IgD-negative memory B cell (primary cell): ENCODE results near the gene SERPINF2. TPM values are rescaled to one million over a fixed set of nuclear protein-coding genes. Genes with fewer than 3 reads are reported as not detected.
"Not testable (repeated sequence)": the region's sequence is repeated elsewhere in the genome, so short reads cannot be mapped to it uniquely, and the experiment has no call there.

Experiments
- H3K27ac Mint-ChIP-seq, 3 donors: one replicate each; pipeline ENCODE4 v1.8.0; 2020 to 2022; ENCODE audit warnings: mild to moderate bottlenecking in 3 of 3, mixed read lengths in 3 of 3, moderate library complexity in 1 of 3
- H3K27me3 Mint-ChIP-seq: one replicate; pipeline ENCODE4 v1.8.0; 2021; ENCODE audit warnings: mixed read lengths
- H3K36me3 Mint-ChIP-seq: one replicate; pipeline ENCODE4 v1.8.0; 2020; ENCODE audit warnings: mild to moderate bottlenecking, mixed read lengths
- H3K4me1 Mint-ChIP-seq, 3 donors: one replicate each; pipeline ENCODE4 v1.8.0; 2020 to 2022; ENCODE audit warnings: mixed read lengths in 3 of 3, mild to moderate bottlenecking in 1 of 3
- H3K4me3 Mint-ChIP-seq, 4 donors: one replicate each; pipeline ENCODE4 v1.8.0; 2020 to 2022; ENCODE audit warnings: mild to moderate bottlenecking in 4 of 4, mixed read lengths in 4 of 4, moderate library complexity in 3 of 4
- H3K9me3 Mint-ChIP-seq, 3 donors: one replicate each; pipeline ENCODE4 v1.8.0; 2020 to 2021; ENCODE audit warnings: mixed read lengths in 3 of 3, mild to moderate bottlenecking in 1 of 3
- polyA plus RNA-seq: library from polyadenylated mRNA; unstranded; fragments of 300-500 nt; fragmentation: Illumina TruSeq; gene quantifications from one replicate; pipeline ENCODE4 v1.2.3, GENCODE V29; 2021

SERPINF2 gene
- polyA plus RNA-seq, 1 donor from 2014 or later = 1.2 TPM

DNA sequence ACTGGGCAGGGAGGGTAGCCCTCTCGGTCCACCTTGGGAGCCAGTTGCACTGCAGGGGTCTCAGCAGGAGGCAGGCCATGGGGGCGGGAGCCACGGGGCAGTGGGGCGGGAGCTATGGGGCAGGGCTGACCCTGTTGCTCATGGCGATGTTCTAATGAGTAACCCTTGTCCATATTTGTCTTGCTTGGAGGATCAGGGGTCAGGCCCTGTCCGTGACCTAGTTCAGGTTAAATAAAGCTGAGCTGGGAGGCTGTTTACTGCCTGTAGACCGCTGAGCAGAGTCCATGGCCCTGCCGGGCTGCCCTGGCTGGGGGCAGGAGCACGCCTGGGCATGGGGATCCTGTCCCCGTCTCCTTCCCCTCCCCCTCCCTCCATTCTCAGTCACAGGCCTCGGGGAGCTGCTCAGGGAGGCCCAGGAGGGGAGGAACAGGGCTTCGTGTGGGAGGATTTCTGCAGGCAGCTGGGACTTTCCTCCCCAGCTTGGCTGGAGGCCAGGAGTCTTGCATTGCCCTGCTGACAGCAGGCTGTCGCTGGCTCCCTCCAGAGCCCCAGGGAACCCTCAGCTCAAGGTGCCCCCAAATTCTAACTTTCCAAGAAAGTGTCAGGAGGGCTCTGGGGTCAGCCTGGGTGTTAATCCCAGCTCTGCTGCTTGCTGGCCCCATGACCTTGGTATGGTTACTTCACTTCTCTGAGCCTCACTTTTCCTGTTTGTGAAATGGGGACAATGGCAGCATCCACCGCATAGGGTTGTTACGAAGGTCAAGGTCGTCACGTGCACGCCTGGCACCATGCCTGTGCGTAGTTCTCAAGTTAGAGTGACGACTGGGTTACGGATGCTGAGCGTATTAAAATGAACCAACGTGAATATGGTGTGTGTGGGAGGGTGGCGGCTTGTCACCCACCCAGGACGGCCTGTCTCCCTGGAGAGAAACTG, 6.1 kb upstream of the SERPINF2 start:
- peaks cover 5 to 11% (median 9%) of the 10 kb centered on the region in 3 donors for H3K4me1 Mint-ChIP-seq
- H3K27me3 Mint-ChIP-seq = no peaks in the 10 kb centered on the region
- peaks cover 8% of the 10 kb centered on the region for H3K36me3 Mint-ChIP-seq
- H3K9me3 Mint-ChIP-seq = no peaks in the 10 kb centered on the region
- H3K4me3 Mint-ChIP-seq = no peak overlapping the region
- H3K27ac Mint-ChIP-seq = no peak overlapping the region

DNA sequence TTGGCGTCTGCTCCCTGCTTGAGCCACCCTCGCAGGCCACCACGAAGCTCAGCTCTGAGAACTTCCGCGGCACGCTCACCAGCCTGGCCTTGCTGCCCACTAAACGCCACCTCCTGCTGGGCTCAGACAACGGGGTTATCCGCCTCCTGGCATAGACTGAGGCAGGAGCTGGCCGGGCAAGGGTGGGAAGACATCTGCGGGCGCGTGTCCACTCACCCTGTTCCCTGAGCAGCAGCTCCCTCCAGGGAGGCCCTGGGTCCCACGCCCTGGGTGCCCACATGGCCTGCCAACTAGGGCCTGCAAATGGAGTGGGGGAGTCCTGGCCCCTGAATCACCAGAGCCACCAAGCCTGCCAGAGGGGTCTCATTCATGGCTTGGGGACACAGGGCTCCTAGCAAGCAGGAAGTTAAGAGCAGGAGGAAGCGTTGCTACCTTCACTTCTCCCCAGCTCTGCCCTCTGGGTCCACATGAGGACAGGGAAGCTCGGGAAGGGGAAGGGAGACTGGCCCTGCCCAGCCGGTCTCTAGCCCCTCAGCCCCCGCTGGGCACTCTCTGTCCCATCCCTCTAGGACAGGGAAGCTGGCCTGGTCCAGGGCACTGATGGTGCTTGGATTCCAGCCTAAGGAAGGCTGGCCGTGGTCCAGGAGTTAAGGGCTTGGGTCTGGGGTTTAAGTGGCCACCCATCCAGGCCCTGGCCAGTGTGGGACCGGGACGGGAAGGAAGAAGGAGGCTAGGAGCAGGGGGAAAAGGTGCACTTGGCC, 5.0 kb upstream of the SERPINF2 start:
- Mint-ChIP-seq H3K36me3 (peaks cover 8% of the 10 kb centered on the region), H3K4me1 (peaks cover 5 to 9% (median 7%) of the 10 kb centered on the region in 3 donors), H3K27me3 (no peaks in the 10 kb centered on the region), H3K4me3 (no peak overlapping the region), H3K9me3 (no peaks in the 10 kb centered on the region), H3K27ac (no peak overlapping the region)

GRCh38 chr17:1741899-1742298, 772 bp upstream of the SERPINF2 start:
- H3K4me1 Mint-ChIP-seq, H3K9me3 Mint-ChIP-seq, H3K36me3 Mint-ChIP-seq, H3K4me3 Mint-ChIP-seq, H3K27ac Mint-ChIP-seq, H3K27me3 Mint-ChIP-seq: not testable (repeated sequence)

DNA sequence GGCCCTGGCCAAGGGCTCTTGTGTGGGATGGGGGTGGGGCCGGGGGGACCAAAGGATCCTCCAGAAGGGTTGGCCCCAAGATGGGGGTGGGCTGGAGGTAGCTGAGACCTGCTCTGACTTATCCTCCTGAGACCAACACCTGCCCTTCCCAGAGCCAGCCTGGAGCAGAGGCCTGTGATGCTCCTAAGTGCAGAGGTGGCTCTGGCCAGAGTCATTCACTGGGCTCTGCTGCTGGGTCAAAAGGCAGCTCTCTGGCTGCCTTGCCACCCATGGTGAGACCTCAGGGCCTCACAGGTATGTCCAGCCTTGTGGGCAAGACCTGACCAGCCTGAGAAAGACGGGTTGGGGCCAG, 393 bp downstream of the SERPINF2 start:
- no peak overlapping the region for H3K27ac Mint-ChIP-seq
- no peaks in the 10 kb centered on the region for H3K36me3 Mint-ChIP-seq
- no peaks in the 10 kb centered on the region for H3K4me1 Mint-ChIP-seq
- no peak overlapping the region for H3K4me3 Mint-ChIP-seq
- no peaks in the 10 kb centered on the region for H3K9me3 Mint-ChIP-seq
- H3K27me3 Mint-ChIP-seq = peaks cover 1% of the 10 kb centered on the region

DNA sequence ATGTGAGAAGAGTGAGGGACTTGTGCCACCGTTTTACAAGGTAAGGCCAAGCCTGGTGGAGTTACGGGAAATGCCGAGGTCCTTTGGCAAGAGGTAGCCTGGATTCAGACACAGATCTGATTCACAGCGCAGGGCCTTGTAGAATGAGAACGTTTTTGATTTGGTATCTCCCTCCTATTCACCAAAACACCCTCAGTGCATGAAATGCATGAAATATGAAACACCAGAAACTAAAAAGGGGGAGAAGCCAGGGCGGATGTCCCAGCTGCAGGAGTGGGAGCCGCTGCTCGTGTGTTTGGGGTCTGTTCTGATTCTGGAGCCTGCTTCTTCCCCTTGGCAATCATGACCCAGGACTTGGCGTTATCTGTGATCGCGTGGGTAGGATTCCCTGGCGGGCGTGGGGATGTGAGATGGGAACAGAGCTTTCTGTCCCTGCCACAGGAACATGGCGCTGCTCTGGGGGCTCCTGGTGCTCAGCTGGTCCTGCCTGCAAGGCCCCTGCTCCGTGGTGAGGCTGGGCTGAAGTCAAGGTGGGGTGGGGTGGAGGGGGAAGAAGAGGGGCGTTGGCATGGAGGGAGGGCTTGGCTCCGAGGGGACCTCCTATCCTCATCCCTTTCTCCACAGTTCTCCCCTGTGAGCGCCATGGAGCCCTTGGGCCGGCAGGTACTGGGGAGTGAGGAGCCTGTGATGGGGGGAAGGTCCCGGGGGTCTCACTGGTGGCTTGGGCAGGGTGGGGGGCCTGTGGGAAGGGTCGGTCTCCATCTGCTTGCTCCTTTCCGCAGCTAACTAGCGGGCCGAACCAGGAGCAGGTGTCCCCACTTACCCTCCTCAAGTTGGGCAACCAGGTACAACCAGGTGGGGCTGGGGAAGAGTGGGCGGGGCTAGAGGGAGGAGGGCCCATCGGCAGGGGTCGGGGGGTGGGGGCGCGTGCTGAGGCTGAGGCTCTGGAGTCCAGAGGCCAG, 2.2 kb downstream of the SERPINF2 start:
- no peak overlapping the region for H3K4me3 Mint-ChIP-seq
- no peaks in the 10 kb centered on the region for H3K36me3 Mint-ChIP-seq
- H3K27me3 Mint-ChIP-seq = peaks cover 1% of the 10 kb centered on the region
- H3K27ac Mint-ChIP-seq = peak overlapping the region in 1 of 3 donors; percentile 23
- H3K4me1 Mint-ChIP-seq = peaks cover 0 to 2% (median 0%) of the 10 kb centered on the region in 3 donors
- no peaks in the 10 kb centered on the region for H3K9me3 Mint-ChIP-seq

DNA sequence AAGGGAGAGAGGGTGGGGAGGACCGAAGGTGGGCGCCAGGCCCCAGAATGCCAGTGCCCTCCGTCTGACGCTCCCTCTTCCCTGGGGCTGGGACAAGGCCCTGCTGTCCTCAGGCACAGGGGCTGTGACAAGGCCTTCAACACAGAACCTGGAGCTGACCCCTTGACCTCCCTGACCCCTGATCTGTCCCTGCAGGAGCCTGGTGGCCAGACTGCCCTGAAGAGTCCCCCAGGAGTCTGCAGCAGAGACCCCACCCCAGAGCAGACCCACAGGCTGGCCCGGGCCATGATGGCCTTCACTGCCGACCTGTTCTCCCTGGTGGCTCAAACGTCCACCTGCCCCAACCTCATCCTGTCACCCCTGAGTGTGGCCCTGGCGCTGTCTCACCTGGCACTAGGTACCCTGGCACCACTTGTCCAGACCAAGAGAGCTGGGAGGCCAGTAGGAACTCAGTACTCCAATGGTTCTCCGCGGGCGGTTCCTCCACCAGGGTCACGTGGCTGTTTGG, 2.9 kb downstream of the SERPINF2 start:
- Mint-ChIP-seq H3K9me3 (no peaks in the 10 kb centered on the region), H3K36me3 (no peaks in the 10 kb centered on the region), H3K27me3 (peaks cover 1% of the 10 kb centered on the region), H3K4me3 (no peak overlapping the region), H3K27ac (no peak overlapping the region), H3K4me1 (peaks cover 0 to 2% (median 0%) of the 10 kb centered on the region in 3 donors)

DNA sequence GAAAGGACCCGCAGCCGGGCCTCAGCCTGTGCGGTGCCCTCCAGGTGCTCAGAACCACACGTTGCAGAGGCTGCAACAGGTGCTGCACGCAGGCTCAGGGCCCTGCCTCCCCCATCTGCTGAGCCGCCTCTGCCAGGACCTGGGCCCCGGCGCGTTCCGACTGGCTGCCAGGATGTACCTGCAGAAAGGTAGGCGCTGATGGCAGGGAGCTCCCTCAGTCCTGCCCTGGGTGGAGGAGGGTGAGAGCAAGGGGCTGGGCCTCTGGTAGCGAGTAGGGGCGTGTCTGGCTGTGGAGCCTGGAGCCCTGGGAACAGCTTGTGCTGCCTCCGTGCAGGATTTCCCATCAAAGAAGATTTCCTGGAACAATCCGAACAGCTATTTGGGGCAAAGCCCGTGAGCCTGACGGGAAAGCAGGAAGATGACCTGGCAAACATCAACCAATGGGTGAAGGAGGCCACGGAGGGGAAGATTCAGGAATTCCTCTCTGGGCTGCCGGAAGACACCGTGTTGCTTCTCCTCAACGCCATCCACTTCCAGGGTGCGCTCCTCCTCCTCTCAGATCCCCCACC, 4.4 kb downstream of the SERPINF2 start:
- Mint-ChIP-seq H3K27me3 (peaks cover 1% of the 10 kb centered on the region), H3K4me3 (no peak overlapping the region), H3K27ac (no peak overlapping the region), H3K36me3 (no peaks in the 10 kb centered on the region), H3K9me3 (no peaks in the 10 kb centered on the region), H3K4me1 (peaks cover under 1 to 2% (median under 1%) of the 10 kb centered on the region in 3 donors)

DNA sequence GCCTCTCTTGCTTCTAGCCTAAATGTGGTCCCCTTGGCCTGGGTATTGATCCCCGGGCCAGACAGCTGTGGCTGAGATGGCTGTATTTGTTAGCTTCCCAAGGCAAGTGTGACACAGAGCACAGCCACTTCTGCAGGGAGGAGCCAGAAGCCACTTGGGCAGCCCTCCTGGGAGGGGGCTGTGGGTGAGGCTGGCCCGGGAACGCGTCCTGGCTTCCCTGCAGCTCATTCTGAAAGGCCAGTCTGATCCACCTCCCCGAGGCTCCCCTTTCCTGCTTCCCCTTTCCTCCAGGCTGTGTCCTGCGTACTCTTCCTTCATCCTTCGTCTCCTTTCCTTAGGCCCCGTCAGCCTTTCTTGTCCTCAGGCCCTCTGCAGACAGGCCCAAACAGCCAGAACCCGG, 8.0 kb downstream of the SERPINF2 start:
- Mint-ChIP-seq H3K36me3 (no peaks in the 10 kb centered on the region), H3K4me1 (peaks cover 8 to 9% (median 8%) of the 10 kb centered on the region in 3 donors), H3K27ac (no peak overlapping the region), H3K9me3 (no peaks in the 10 kb centered on the region), H3K4me3 (peak overlapping the region in 1 of 4 donors; percentile 8), H3K27me3 (peaks cover 1% of the 10 kb centered on the region)

DNA sequence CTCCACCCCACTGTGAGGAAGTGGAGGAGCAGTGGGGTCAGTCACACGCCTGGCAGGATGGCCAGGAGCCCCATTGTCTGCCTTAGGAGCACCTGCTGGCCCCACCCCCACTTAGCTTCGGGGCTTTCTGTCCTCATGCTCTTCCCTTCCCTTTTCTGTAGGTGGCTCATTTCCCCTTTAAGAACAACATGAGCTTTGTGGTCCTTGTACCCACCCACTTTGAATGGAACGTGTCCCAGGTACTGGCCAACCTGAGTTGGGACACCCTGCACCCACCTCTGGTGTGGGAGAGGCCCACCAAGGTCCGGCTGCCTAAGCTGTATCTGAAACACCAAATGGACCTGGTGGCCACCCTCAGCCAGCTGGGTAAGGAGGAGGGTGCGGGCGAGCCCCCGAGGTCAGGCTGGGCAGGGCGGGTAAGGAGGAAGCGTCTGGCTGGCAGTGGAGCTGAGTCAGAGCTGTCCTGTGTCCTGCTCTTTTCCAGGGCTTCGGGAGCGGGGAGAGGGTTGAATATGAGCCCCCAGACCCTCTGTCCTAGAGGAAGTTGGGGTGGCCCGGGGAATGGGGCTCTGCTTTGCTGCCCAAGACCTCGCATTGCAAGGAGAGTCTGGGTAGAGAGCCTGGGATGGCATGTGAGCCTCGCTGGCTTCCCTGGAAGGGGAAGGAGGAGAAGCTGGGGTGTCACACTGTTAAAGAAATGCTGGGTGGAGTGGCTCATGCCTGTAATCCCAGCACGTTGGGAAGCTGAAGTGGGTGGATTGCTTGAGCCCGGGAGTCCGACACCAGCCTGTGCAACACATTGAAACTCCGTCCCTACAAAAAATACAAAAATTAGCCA, 10.0 kb downstream of the SERPINF2 start:
- H3K9me3 Mint-ChIP-seq = no peaks in the 10 kb centered on the region
- peaks cover 8 to 10% (median 9%) of the 10 kb centered on the region in 3 donors for H3K4me1 Mint-ChIP-seq
- peak overlapping the region in 1 of 3 donors; percentile 23 for H3K27ac Mint-ChIP-seq
- H3K36me3 Mint-ChIP-seq = peaks cover 2% of the 10 kb centered on the region
- peaks cover 1% of the 10 kb centered on the region for H3K27me3 Mint-ChIP-seq
- H3K4me3 Mint-ChIP-seq = peak overlapping the region in 3 of 4 donors; percentile 34 to 84 (median 77)

DNA sequence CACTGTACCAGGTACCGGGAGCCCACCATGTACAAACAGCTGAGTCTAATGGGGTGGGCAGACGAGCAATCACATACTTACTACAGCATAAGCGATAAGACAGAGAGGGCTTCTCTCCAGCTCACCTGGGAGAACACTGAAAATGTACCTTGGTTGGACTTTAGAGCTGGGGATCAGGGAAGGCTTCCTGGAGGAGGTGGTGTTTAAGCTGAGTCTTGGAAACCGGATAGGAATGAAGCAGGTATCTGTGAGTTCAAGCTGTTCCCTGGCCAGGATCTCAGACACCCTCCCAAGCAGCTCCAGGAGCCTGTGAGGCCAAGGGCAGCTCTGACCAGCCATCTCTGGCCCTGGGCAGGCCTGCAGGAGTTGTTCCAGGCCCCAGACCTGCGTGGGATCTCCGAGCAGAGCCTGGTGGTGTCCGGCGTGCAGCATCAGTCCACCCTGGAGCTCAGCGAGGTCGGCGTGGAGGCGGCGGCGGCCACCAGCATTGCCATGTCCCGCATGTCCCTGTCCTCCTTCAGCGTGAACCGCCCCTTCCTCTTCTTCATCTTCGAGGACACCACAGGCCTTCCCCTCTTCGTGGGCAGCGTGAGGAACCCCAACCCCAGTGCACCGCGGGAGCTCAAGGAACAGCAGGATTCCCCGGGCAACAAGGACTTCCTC, 11.2 kb downstream of the SERPINF2 start:
- H3K27me3 Mint-ChIP-seq = peaks cover 5% of the 10 kb centered on the region
- H3K36me3 Mint-ChIP-seq = peaks cover 2% of the 10 kb centered on the region
- H3K4me3 Mint-ChIP-seq = no peak overlapping the region
- H3K4me1 Mint-ChIP-seq = peaks cover 13% of the 10 kb centered on the region in 3 donors
- no peaks in the 10 kb centered on the region for H3K9me3 Mint-ChIP-seq
- no peak overlapping the region for H3K27ac Mint-ChIP-seq

DNA sequence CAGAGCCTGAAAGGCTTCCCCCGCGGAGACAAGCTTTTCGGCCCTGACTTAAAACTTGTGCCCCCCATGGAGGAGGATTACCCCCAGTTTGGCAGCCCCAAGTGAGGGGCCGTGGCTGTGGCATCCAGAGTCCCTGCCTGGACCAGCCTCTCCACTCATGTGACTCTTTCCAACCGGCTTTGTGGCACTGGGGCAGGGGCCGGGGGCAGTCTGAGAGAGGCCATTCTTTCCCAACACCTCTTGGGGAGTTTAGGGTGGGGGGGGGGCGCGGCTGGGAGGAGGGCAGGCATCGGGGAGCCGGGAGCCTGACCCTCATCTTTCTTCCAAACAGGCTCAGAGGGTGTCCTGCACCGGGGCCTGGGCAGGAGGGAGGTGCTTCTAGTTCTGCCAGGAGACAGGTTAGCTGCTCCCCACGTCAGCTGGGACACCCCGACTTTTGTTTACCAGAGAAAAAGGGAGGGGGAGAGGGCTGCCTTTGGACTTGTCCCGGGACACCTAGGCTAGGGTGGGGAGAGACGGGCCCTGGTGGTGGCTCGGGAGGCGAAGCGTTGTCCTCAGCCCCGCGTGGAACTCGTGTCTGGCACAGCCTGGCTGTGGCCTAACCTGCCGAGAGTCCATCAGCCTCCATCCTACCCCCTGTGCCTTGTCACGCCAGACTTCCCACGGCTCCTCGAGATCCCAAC, 11.9 kb downstream of the SERPINF2 start:
- no peak overlapping the region for H3K4me3 Mint-ChIP-seq
- H3K27ac Mint-ChIP-seq = no peak overlapping the region
- H3K9me3 Mint-ChIP-seq = no peaks in the 10 kb centered on the region
- peaks cover 5% of the 10 kb centered on the region for H3K27me3 Mint-ChIP-seq
- peaks cover 2% of the 10 kb centered on the region for H3K36me3 Mint-ChIP-seq
- peaks cover 13 to 14% (median 13%) of the 10 kb centered on the region in 3 donors for H3K4me1 Mint-ChIP-seq

GRCh38 chr17:1755252-1755826, 12.7 kb downstream of the SERPINF2 start:
- Mint-ChIP-seq H3K9me3 (no peaks in the 10 kb centered on the region), H3K36me3 (peaks cover 2% of the 10 kb centered on the region), H3K27me3 (peaks cover 5% of the 10 kb centered on the region), H3K4me3 (no peak overlapping the region), H3K4me1 (peaks cover 13 to 14% (median 13%) of the 10 kb centered on the region in 3 donors), H3K27ac (no peak overlapping the region)
